ENCODE measurements around the gene RPL27A.
A peak's percentile ranks its signal among the peaks of the same experiment; 100 is the strongest.

The RPL27A gene

DNA sequence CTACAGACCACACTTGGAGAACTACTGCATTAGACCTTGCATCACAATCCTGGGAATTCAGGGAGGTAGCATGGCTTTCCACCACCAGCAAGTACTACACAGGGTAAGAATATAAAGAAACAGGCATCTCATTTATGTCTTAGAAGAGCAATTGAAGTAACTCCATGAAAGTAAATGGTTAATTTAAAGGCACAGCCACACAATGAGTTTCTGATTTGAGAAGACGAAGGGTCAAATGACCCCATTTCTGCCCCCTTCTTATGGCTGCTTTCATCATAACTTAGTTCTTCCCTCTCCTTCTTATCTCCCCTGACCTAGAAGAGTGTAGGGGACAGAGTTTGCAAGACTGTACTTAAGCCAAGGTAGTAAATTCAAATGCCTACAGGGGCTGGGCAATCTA, 6.1 kb upstream of the RPL27A start:
- FAIRE-seq: no peak

DNA sequence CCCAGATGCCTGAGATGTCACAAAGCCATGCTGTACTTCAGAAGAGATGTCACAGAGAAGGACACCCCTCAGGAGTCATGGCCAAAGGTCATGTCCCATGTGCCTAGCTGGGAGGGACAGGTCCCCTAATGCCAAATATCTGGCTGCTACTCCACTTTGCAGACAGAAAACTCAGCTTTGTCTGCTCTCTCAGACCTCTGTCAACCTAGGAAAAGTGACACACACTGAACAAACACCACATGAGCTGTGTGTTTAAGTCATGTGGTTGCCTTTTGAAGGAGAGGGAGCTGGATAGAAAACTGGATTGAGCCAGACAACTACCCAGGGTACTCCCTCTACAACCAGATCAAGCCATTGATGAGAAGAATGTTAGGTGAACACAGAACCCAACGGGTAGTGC, 3.6 kb upstream of the RPL27A start:
- no peak for FAIRE-seq

DNA sequence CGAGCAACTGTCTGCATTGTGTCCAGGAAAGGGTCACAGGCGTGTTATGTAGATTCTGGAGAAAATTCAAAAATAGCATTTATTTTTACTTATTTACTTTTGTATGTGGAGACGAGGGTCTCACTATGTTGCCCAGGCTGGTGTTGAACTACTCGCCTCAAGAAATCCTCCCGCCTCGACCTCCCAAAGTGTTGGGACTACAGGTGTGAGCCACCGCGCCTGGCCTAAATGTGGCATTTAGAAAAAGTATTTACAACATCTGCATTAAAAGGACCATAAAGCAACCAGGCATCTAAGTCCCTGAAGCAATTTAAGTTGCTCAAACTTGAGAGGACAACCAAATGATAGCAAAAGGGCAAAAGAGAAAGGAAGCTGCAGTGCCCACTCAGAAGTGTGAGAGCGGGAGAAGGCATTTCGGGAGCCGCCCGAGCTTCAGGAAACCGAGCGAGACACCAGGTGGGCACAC, 722 bp upstream of the RPL27A start:
- FAIRE-seq: no peak

DNA sequence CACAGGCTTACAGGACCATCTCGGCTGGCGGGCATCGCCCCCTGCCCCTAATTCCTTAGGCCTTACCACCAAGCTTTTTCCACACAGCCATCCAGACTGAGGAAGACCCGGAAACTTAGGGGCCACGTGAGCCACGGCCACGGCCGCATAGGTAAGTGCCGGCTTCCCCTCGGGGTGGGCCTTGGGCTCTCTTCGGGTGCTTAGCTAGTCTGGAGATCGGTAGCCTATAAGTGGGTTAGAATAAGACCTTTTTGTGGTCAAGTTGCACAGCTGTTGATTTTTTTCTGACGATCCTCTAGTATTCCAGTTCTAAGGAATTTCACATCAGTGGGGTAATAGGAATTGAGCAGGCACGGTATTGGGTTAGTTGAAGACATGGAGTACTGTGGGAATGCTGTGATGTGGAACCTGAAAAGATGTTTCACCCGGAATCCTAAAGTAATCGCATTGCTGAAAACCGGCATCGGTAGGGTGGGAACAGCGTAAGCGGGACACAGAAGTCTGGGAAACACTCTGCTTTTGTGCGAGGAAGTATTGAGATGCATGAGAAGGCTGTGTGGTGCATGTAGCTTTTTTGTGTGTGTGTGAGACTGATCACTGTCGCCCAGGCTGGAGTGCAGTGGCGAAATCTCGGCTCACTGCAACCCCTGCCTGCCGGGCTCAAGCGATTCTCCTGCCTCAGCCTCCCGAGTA, 669 bp downstream of the RPL27A start:
- FAIRE-seq: no peak

DNA sequence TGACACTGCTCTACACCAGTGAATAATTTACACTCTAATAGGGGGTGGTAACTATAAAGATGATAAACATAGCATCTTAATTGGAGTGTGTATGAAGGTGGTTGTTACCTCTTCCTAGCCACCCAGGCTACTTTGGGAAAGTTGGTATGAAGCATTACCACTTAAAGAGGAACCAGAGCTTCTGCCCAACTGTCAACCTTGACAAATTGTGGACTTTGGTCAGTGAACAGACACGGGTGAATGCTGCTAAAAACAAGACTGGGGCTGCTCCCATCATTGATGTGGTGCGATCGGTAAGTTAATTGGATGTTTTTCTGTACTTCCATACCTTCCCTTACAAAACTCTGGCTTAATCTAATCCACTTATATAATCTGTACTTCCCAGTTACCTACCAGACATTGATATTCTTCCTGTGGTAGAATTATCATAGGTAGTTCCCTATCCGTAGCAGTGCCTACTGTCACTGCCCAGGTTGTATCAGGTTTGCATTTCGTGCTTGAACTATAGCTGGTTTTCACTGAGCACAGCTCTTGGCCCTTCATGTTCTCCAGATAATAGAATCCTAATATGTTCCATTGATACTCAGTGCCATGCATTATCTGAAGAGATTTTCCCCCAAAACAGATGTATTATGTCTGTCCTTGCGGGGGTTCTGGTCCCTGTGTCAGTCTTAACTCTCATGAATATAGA, 2.2 kb downstream of the RPL27A start:
- FAIRE-seq: no peak

DNA sequence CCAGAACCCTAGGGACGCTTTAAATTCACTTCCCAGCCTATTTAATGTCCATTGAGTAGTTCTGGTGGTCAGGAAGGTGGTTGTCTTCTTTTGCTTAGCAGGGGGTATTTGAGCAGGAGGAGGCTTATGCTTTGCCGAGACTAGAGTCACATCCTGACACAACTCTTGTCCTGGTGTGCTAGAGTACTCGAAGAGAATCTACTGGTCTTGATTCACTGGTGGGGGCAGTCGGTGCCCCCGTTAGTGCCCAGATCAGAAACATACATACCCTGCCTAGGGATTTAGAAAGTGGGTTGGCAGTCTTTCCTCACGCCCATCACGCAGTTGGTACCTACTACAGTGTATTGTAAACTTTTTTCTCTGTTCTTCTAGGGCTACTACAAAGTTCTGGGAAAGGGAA, 2.7 kb downstream of the RPL27A start:
- FAIRE-seq: no peak

DNA sequence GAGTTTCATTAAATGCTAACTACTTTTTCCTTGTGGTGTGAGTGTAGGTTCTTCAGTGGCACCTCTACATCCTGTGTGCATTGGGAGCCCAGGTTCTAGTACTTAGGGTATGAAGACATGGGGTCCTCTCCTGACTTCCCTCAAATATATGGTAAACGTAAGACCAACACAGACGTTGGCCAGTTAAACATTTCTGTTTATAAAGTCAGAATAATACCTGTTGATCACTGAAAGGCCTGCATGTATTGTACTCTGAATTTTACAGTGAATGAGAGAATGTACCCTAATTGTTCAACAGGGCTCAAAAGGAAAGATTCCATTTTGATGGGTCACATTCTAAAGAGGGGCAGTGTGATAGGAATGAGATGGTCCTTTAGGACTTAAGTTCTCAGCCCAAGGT, 3.2 kb downstream of the RPL27A start:
- FAIRE-seq: no peak

DNA sequence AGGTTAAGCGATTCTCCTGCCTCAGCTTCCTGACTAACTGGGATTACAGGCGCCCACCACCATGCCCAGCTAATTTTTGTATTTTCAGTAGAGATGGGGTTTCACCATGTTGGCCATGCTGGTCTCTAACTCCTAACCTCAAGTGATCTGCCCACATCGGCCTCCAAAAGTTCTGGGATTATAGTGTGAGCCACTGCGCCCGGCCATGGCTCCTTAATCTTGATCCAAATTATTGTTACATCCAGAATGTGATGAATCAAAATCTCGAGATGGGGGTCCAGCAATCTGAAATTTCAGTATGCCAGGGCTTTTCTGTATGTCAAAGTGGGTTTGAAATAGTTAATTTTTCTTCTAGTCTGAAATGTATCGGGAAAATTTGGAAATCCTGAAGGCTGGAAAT, 3.7 kb downstream of the RPL27A start:
- no peak for FAIRE-seq

DNA sequence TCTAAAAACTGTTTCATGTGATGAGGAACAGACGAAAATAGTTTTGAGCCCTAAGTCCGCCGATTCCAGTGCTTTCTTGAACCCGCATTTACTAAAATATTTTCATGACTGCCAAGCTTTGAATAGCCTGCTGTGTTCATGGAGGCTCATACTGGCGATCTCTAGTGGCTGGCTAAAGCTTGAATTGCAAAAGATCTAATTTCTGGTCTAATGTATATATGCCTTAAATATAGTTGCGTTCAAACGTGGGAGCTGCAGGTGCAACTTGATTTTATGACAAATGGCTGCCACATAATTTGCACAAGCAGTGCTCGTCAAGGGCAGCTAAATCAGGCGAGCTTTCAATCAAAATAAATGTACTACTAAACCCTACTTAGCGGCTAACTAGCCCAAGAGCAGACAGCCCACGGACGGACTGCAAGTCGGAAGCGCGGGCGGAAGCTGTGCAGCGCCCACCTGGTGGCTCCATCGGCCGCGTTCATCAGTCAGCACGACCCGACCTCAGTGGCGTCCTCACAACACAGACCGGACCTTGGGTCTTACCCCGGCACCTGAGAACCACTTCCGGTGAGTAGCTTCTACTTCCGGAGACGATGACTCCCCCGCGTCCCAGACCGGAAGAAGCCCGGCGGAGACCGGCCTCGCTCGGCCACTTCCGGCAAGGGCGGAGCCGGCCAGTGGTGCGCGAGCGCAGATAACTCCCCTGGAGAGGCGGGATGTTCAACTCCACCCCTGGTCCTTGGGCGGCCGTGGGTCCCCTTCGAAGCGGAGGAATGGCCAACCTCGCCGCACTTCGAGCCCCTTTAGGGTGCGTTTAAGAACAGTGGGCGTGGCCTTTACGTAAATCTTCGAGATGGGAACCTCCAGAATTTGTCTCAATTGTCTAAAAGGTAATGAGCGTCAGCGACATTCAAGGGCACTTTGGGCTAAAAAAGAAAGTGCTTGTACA, 6.1 kb downstream of the RPL27A start:
- peak; percentile 97 for FAIRE-seq

DNA sequence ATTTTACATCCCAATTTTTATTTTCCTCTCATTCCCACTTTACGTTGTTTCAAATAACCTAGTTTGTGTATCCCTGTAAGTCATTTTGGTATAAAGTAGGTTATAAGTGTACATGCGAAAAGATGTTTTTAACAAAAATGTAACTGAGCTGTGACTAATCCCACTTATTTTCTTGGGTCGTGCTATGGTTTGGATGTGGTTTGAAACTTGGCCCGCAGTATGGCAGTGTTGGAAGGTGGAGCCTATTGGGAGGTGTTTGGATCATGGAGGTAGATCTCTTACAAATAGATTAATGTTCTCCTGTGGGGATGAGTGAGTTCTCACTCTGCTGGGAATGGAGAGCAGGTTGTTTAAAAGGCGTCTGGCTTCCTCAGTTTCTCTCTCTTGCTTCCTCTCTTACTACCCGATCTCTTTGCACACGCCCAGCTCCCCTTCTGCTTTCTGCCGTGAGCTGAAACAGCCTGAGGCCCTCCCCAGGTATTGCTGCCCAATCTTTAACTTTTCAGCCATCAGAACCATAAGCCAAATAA, 7.2 kb downstream of the RPL27A start:
- FAIRE-seq: no peak

DNA sequence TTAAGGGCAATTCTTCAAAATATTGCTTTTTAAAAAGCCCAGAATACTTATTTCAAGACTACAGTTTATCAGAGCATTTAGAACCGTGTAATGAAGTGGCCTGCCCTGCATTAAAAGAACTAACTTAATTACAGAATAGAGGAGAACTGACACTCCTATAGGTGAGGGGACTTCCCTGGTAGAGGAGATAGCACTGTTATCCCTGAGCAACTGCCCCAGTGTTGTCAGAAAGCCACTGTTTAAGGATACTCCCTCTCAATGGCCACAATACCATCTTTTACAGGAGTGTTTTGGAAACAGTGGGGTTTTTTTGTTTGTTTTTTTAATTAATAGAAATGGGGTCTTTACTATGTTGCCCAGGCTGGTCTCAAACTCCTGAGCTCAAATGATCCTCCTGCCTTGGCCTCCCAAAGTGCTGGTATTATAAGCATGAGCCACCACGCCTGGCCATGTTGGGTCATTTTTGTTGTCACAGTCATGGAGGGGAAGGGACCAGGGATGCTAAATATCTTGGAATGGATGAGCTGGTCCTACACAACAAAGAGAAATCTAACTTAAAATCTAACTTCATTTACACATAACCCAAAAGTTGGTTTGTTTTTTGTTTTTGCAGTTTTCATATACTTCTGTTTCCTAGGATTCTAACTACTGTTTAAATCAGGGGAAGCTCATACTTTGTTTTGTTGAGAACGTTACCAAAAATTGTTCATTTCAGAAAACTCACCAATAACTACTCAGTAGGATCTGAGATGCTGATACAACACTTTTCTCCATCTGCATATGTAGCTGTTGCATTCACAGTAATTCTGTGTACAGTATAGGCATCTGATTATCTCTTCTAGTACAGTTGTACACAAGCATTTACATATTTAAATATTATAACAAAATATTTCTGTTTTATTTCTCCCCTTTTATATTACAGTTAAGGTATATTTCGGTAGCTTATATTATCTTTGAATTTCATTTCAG, 8.1 kb downstream of the RPL27A start:
- no peak for FAIRE-seq

DNA sequence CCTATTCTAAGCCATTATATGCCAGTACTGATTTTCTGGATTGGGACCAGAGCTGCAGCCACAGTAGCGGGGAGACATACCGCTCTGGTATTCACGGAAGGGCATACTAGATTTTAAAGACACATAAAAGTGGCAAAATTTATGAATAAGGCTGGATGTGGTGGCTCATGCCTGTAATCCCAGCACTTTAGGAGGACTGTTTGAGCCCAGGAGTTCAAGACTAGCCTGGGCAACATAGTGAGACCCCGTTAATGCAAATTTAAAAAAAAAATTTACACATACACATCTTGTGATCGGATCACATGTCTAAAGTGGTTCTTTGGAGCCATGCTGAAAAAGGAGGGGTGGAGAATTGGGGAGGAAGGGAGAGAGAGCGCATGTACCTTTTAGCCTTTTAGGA, 9.0 kb downstream of the RPL27A start:
- FAIRE-seq: no peak

DNA sequence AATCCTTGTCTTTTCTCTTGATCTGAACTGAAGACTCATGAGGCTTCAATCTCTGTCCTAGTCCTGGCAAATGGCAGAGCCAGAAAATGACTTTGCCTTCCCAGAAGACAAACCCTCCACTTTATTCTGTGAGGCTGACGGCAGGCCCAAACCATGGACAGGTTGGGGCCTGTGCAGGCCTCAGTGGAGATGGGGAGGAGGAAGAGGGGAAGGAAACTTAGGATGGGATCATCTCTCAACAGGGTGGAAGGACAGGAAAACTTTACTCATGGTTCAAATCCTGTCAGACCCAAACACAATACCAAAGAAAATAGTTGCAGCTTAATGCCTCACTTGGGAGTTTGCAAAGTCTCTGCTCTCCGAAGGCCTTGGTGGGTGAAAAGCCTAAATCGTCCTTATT, 9.8 kb downstream of the RPL27A start:
- no peak for FAIRE-seq

DNA sequence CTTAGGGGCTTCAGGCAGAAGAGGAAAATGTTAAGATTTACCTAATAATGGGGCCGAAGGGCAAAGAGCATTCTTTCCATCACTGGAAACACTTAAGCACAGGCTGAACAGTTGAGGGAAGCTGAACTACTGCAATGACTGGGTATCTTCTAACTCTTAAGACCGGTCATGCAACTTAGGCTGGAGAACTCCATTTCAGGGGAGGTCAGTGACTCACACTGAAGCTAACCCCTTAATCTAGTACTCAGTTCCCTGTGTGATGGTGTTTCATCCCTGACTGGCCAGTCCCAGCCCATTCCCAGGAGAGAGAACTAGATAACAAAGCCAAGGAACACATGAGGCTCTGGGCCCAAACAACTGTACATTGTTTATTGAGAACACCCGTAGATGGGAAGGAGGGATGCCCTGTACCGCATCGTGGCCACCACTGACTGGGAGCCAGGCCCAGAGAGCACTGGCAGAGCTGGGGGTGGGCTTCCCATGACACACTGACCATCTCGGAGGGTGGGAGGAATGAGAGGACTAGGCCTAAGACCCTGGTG, 10.5 kb downstream of the RPL27A start:
- no peak for FAIRE-seq

DNA sequence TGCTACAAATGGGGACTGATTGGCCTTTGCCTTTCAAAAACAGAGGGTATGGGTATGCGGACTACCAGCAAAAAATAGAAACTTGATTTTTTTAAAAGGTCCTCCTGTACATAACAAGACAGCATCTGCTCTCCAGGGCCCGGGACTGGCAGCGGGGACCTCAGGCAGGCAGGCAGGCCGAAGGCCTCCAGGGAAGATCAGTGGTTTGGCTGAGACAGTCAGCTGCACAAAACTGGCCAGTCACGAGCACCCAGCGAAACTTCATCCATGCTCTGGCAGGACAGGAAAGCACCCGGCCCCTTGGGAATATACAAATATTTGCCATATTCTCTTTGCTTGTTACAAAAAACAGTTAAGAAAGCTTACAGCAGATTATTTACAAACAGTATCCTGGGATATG, 11.0 kb downstream of the RPL27A start:
- no peak for FAIRE-seq

DNA sequence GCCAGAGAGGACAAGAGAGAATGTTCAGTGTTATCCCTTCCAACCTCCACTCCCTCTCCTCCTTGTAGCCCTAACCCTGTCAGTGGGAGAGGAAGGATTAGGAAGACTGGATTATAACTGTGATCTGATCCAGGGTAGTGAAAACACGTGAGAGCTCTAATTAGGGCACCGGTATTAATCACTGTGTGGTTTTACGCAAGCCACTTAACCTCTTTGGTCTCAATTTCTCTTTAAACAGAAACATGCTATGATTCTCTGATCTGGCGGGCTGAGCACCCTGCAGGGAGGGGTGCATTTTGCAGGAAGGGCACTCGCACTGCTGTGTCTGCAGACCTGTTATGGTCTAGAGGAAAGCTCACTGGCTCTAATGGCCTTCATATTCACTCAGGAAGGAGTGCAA, 11.5 kb downstream of the RPL27A start:
- FAIRE-seq: no peak

DNA sequence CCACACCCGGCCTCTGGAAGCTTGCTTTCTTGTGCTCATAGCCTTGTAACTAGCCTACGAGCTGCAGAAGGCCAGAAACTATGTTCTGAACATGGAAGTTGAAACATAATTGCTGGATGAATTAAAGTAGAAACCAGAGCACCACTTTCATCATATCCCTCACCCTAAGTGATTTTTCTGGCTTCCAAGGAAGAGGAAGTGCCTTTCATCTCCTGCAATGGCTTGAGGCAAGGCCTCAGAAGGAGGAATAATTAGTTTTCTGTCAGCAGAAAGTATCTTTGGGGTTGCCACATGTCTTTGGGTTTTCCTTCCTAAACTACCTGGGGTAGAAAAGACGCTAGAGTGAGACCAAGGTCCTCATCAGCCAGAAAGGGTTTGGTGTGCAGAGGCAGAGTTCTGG, 14.5 kb downstream of the RPL27A start:
- no peak for FAIRE-seq

DNA sequence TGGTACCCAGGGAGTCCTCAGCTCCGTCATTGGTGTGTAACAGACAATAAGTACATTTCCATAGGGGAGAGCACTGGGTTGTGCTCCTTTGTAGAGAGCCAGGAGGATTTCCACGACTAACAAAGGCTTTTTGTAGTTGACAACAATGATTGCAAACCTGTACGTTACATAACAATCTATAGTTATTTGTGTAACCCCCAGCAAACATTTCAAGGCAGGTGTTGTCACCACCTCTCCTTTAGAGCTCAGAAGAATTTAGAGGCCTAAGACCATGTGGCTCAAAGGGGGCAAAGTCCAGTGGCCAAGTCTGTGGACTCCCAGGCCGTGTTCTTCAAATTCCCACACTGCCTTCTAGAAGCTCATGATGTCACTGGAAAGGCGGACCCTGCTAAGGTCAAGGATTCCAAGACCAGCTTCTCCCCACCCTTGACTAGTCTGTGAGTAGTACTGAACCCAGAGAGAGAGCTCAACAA, 15.8 kb downstream of the RPL27A start:
- FAIRE-seq: no peak

DNA sequence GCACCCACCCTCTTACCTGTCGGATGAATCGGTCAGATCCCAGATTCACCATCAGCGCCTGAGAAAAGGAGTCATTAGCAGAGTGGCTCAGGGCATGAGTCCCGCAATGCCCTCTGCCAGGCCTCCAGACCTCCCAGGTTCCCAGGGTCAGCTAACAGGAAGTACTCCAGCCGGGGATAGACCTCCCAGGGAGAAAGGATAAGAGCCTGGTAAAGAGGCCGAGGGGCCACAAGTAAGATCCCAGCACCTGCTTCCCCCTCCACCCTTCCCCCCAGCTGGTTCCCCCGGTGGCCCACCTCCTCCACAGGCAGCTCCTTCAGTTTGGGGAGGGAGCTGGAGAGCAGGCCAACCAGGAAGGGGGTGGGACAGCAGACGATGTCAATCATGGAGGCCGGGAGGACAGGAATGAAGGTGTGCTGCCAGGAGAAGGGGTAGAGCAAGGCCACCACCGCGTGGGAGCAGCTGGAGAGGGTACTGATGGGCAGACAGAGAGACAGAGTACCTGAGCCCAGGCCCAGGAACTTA, 16.4 kb downstream of the RPL27A start:
- FAIRE-seq: no peak

DNA sequence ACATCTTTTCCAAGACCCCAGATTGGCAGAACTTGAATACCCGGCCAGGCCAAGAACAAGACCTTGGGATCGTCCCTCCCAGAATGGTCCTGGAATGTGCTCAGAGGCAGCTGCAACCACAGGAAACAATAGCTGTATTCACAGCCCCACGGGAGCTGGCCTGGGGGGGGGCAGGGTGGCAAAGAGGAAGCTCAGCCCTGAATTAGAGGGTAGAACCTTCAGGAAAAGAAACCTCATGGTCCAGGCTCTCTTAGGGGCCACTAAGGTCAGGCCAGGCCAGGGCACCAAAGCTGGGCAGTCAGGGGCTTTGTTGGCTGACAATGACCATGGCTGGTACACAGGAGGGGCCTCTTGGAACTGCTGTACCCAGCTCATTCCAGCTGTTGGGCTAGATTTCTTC, 17.3 kb downstream of the RPL27A start:
- no peak for FAIRE-seq

DNA sequence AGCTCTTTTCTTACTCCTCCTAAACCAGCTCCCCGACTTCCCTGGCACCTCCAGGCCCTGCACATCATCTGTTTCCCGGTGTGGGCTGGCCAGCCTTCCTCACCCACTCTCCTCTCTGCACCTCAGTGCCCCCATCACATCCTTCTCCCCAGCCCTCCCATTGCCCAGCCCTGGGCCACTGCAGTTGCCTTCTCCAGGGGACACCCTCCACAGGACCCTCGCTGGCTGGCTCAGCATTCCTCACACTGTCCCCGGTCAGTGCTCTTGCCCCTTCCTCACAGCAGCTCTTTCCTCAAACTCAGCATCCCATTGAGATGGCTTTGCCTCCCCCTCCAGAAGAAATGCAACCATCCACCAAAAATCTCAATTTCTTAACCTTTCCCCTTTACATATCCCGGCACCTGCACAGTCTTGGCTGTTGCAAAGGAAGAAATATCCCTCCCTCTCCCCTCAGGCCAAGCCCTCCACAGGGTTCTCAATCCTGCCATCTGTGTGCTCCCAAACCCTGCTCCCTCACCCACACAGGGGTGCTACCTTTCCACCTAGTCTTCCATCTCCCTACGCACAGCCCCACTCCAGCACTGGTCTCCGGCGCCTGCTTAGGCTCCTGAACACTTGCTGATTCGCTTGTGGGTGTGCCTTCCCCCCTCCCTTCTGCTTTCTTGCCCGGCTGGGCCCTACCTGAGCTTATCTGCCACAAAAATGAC, 19.5 kb downstream of the RPL27A start:
- no peak for FAIRE-seq

Data from G401.6 (cell line).